Mesendoderm (in vitro differentiated cells): Measurements from ENCODE around the gene LAMA2.
A peak's percentile ranks its signal among the peaks of the same experiment; 100 is the strongest.

Source experiments
- DNase-seq: peaks from one replicate; pipeline ENCODE4 v3.0.0; 2013
- H2AK5ac ChIP-seq: 2 replicates; pipeline ENCODE4 v1.6.1; 2013; ENCODE audit warnings: low read length, inconsistent platforms
- H2BK120ac ChIP-seq: 2 replicates; pipeline ENCODE4 v1.6.1; 2013; ENCODE audit warnings: low read depth, mild to moderate bottlenecking, low read length, moderate library complexity, mixed read lengths
- H2BK15ac ChIP-seq: replicated peaks from 2 replicates; pipeline ENCODE4 v1.6.1; 2013; ENCODE audit warnings: low read depth, mild to moderate bottlenecking, moderate library complexity
- H2BK5ac ChIP-seq: 2 replicates; pipeline ENCODE4 v1.6.1; 2013; ENCODE audit warnings: low read length, inconsistent platforms
- H3K18ac ChIP-seq: 2 replicates; pipeline ENCODE4 v1.6.1; 2013; ENCODE audit warnings: mild to moderate bottlenecking, low read length, mixed read lengths
- H3K23ac ChIP-seq: one replicate; pipeline ENCODE4 v1.6.1; 2013; ENCODE audit warnings: low read length
- H3K27ac ChIP-seq: 2 replicates; pipeline ENCODE4 v1.5.1; 2013; ENCODE audit warnings: low read depth, mild to moderate bottlenecking, inconsistent platforms, low read length, moderate library complexity
- H3K27me3 ChIP-seq: 2 replicates; pipeline ENCODE4 v1.6.1; 2013; ENCODE audit warnings: low read length, control low read depth, mild to moderate bottlenecking, inconsistent platforms; ENCODE audit not compliant: insufficient read depth, poor library complexity
- H3K36me3 ChIP-seq: 2 replicates; pipeline ENCODE4 v1.6.1; 2013; ENCODE audit warnings: low read length, inconsistent platforms; ENCODE audit not compliant: control insufficient read depth, insufficient read depth
- H3K4ac ChIP-seq: one replicate; pipeline ENCODE4 v1.6.1; 2013; ENCODE audit warnings: low read depth, mild to moderate bottlenecking, low read length, moderate library complexity
- H3K4me1 ChIP-seq: 2 replicates; pipeline ENCODE4 v1.6.1; 2013; ENCODE audit warnings: low read depth, low read length, inconsistent platforms; ENCODE audit not compliant: control insufficient read depth
- H3K4me2 ChIP-seq: 2 replicates; pipeline ENCODE4 v1.6.1; 2013; ENCODE audit warnings: low read length
- H3K4me3 ChIP-seq: 2 replicates; pipeline ENCODE4 v1.5.1; 2013; ENCODE audit warnings: mild to moderate bottlenecking, low read length
- H3K56ac ChIP-seq: one replicate; pipeline ENCODE4 v1.6.1; 2013; ENCODE audit warnings: low read length
- H3K79me1 ChIP-seq: 2 replicates; pipeline ENCODE4 v1.6.1; 2013; ENCODE audit warnings: low read length, inconsistent platforms
- H3K79me2 ChIP-seq: 2 replicates; pipeline ENCODE4 v1.6.1; 2013; ENCODE audit warnings: mild to moderate bottlenecking, low read length; ENCODE audit not compliant: control insufficient read depth, insufficient read depth
- H3K9ac ChIP-seq: 2 replicates; pipeline ENCODE4 v1.6.1; 2013; ENCODE audit warnings: low read length, inconsistent platforms
- H4K5ac ChIP-seq: one replicate; pipeline ENCODE4 v1.6.1; 2013; ENCODE audit warnings: low read length
- H4K8ac ChIP-seq: one replicate; pipeline ENCODE4 v1.6.1; 2013; ENCODE audit warnings: low read depth, mild to moderate bottlenecking, control low read depth, low read length, moderate library complexity
- WGBS: extraction: QIAGEN DNeasy Blood & Tissue Kit; methylation state at CpG from one replicate; pipeline ENCODE4 v1.1.7; 2013; ENCODE audit warnings: low lambda C conversion rate, missing lambda C conversion rate; ENCODE audit not compliant: insufficient coverage; ENCODE audit errors: extremely low coverage; 5-methylcytosine and 5-hydroxymethylcytosine counted together

LAMA2 gene

GRCh38 chr6:129273161-129273560 is 390.2 kb downstream of the LAMA2 start:
- DNase-seq, result peak; percentile 32
- Histone ChIP-seq H3K4me3 (no peak overlapping the region), H2BK5ac (no peak overlapping the region), H2BK15ac (no peak overlapping the region), H3K27ac (no peak overlapping the region), H3K79me1 (no peaks in the 10 kb centered on the region), H4K8ac (no peak overlapping the region), H3K4me1 (no peaks in the 10 kb centered on the region), H3K79me2 (no peaks in the 10 kb centered on the region), H2BK120ac (no peak overlapping the region), H3K18ac (no peak overlapping the region), H3K4ac (no peak overlapping the region), H3K56ac (no peak overlapping the region), H4K5ac (no peak overlapping the region), H3K36me3 (no peaks in the 10 kb centered on the region), H3K9ac (no peak overlapping the region), H2AK5ac (no peak overlapping the region), H3K4me2 (no peak overlapping the region), H3K27me3 (no peaks in the 10 kb centered on the region), H3K23ac (no peak overlapping the region)
- no CpG with 5 or more reads among the region's 3 CpGs for WGBS

GRCh38 chr6:129276461-129276860 is 393.5 kb downstream of the LAMA2 start:
- H3K4ac ChIP-seq, result no peak overlapping the region
- H4K5ac ChIP-seq, result no peak overlapping the region
- H3K27me3 ChIP-seq, result no peaks in the 10 kb centered on the region
- no CpG with 5 or more reads among the region's 1 CpG for WGBS
- DNase-seq, result no peak
- H3K18ac ChIP-seq, result no peak overlapping the region
- H3K36me3 ChIP-seq, result no peaks in the 10 kb centered on the region
- no peaks in the 10 kb centered on the region for H3K4me1 ChIP-seq
- no peak overlapping the region for H3K56ac ChIP-seq
- H4K8ac ChIP-seq, result no peak overlapping the region
- H2BK120ac ChIP-seq, result no peak overlapping the region
- no peak overlapping the region for H2BK5ac ChIP-seq
- H3K4me2 ChIP-seq, result no peak overlapping the region
- H3K9ac ChIP-seq, result no peak overlapping the region
- no peak overlapping the region for H3K4me3 ChIP-seq
- H3K79me1 ChIP-seq, result no peaks in the 10 kb centered on the region
- no peak overlapping the region for H3K23ac ChIP-seq
- no peak overlapping the region for H3K27ac ChIP-seq
- H2AK5ac ChIP-seq, result no peak overlapping the region
- no peak overlapping the region for H2BK15ac ChIP-seq
- H3K79me2 ChIP-seq, result no peaks in the 10 kb centered on the region

- Histone ChIP-seq H3K4me1 (no peaks in the 10 kb centered on the region), H3K56ac (no peak overlapping the region), H3K23ac (no peak overlapping the region), H3K4me2 (no peak overlapping the region), H3K79me2 (no peaks in the 10 kb centered on the region), H3K27me3 (no peaks in the 10 kb centered on the region), H3K27ac (no peak overlapping the region), H2BK5ac (no peak overlapping the region), H4K8ac (no peak overlapping the region), H3K18ac (no peak overlapping the region), H4K5ac (no peak overlapping the region), H2AK5ac (no peak overlapping the region), H3K9ac (no peak overlapping the region), H3K4ac (no peak overlapping the region), H2BK120ac (no peak overlapping the region), H2BK15ac (no peak overlapping the region), H3K36me3 (no peaks in the 10 kb centered on the region), H3K79me1 (no peaks in the 10 kb centered on the region), H3K4me3 (no peak overlapping the region)
- DNase-seq, result no peak
- no CpG with 5 or more reads among the region's 4 CpGs for WGBS
These were observed 394.0 kb downstream of the LAMA2 start for GRCh38 chr6:129276986-129277385.

- H3K18ac ChIP-seq, result no peak overlapping the region
- no peak overlapping the region for H3K9ac ChIP-seq
- H3K4ac ChIP-seq, result no peak overlapping the region
- no peaks in the 10 kb centered on the region for H3K4me1 ChIP-seq
- no peaks in the 10 kb centered on the region for H3K79me1 ChIP-seq
- H3K56ac ChIP-seq, result no peak overlapping the region
- no peak overlapping the region for H4K5ac ChIP-seq
- H2BK5ac ChIP-seq, result no peak overlapping the region
- H4K8ac ChIP-seq, result no peak overlapping the region
- H3K4me3 ChIP-seq, result no peak overlapping the region
- no peak overlapping the region for H2BK120ac ChIP-seq
- no peak for DNase-seq
- H3K27ac ChIP-seq, result no peak overlapping the region
- no peak overlapping the region for H2BK15ac ChIP-seq
- no peaks in the 10 kb centered on the region for H3K79me2 ChIP-seq
- no peaks in the 10 kb centered on the region for H3K36me3 ChIP-seq
- no CpG with 5 or more reads among the region's 11 CpGs for WGBS
- H3K4me2 ChIP-seq, result no peak overlapping the region
- no peak overlapping the region for H3K23ac ChIP-seq
- no peaks in the 10 kb centered on the region for H3K27me3 ChIP-seq
- H2AK5ac ChIP-seq, result no peak overlapping the region
These were observed 396.7 kb downstream of the LAMA2 start for GRCh38 chr6:129279343-129280292.

- Histone ChIP-seq H3K4ac (no peak overlapping the region), H2BK5ac (no peak overlapping the region), H3K18ac (no peak overlapping the region), H3K23ac (no peak overlapping the region), H3K79me2 (no peaks in the 10 kb centered on the region), H2AK5ac (no peak overlapping the region), H4K8ac (no peak overlapping the region), H3K27me3 (no peaks in the 10 kb centered on the region), H3K4me3 (no peak overlapping the region), H2BK120ac (no peak overlapping the region), H4K5ac (no peak overlapping the region), H3K9ac (no peak overlapping the region), H3K56ac (no peak overlapping the region), H3K4me2 (no peak overlapping the region), H3K27ac (no peak overlapping the region), H3K36me3 (no peaks in the 10 kb centered on the region), H2BK15ac (no peak overlapping the region), H3K79me1 (no peaks in the 10 kb centered on the region), H3K4me1 (no peaks in the 10 kb centered on the region)
- DNase-seq, result no peak
These were observed 397.3 kb downstream of the LAMA2 start for GRCh38 chr6:129280293-129280644.

GRCh38 chr6:129280749-129281148 is 397.8 kb downstream of the LAMA2 start:
- Histone ChIP-seq H4K5ac (no peak overlapping the region), H3K27ac (no peak overlapping the region), H3K9ac (no peak overlapping the region), H2BK120ac (no peak overlapping the region), H2AK5ac (no peak overlapping the region), H3K4me2 (no peak overlapping the region), H3K27me3 (no peaks in the 10 kb centered on the region), H3K79me2 (no peaks in the 10 kb centered on the region), H2BK5ac (no peak overlapping the region), H3K18ac (no peak overlapping the region), H3K4me3 (no peak overlapping the region), H3K4me1 (no peaks in the 10 kb centered on the region), H3K36me3 (no peaks in the 10 kb centered on the region), H3K79me1 (no peaks in the 10 kb centered on the region), H4K8ac (no peak overlapping the region), H3K56ac (no peak overlapping the region), H3K4ac (no peak overlapping the region), H3K23ac (no peak overlapping the region), H2BK15ac (no peak overlapping the region)
- WGBS, result no CpG with 5 or more reads among the region's 1 CpG
- DNase-seq, result no peak
